Measurements from ENCODE around the gene CHD9.

The CHD9 gene

GRCh38 chr16:53093162-53093744, 38.5 kb downstream of the CHD9 start:
- no peak for DNase-seq (ENCODE audit: low read depth in 1 of 2, low spot score in 1 of 2)

DNA sequence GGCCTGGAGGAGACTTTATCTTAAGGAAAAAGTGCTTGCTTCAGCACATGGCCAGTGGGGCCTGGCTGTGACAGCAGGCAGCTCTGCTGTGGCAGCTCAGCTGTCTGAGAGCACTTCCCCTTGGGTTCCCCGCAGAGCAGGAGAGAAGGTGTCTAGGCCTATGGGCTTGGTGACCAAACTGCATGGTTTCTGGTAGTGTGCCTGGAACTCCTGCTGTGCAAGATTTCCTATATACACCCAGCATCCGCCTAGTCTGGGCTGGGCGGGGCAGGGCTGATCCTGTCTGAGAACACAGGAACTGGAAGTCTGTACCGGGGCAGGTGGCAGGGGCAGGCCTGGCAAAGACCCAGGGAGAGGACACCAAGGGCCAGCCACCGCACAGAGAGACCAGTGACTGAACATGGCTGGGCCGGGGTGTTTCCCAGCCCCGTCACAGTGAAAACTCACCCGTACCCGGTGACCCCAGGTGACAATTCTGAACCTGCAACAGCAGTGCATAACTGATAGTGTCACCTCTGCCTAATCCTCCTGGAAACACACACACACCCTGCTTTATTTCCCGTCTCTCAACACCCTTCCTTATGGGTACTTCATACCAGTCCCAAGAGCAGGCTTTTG, 39.3 kb downstream of the CHD9 start:
- DNase-seq (ENCODE audit: low read depth in 1 of 2, low spot score in 1 of 2) = peak in 1 of 2 donors; percentile 5

DNA sequence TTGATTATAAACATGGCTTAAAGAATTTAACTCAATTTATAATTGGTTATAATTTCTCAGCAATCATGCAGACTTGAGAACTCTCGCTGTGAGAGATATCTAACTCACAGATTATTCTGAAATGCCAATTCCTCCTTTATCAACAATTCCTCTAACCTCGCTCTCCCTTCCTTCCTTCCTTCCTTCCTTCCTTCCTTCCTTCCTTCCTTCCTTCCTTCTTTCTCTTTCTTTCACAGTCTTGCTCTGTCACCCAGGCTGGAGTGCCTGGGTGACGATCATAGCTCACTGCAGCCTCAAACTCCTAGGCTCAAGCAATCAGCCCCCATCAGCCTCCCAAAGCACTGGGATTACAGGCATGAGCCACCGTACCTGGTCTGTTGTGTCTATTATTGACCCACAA, 42.4 kb downstream of the CHD9 start:
- no peak for DNase-seq (ENCODE audit: low read depth in 1 of 2, low spot score in 1 of 2)

DNA sequence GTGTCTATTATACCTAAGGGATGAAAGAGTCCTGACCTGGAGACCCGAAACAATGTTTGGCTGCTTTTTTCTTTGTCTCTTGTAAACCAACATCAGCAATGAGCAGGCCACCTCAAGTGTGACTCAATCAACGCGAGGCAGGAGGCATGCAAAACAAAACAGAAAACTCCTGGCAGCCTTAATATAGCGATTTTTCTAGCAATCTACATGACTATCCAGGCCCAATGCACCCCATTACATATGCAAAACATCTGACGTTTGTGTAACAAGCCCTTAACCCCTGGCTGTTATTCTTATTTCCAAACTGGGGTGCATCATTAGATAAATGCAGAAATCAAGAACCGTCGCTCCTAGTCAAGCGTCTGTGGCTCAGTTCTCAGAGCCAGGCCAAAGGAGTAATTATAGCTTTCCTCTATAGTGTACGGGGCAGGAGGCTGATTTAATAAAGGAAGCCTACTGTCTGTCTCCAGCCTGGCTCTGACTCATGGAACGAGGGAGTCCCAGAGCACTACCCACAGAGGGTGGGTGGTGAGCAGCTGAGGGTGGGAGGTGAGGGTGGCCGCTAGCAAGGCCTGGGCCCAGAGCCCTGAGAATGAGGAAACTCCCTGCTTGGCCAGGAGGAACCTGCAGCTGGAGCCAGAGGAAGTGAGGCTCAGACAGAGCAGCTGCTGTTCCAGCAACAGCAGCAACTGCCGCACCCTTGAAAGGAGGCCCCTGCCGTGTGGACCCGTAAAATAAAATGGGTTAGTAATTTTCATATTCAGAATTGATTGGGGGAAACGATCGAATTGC, 43.9 kb downstream of the CHD9 start:
- peak in 1 of 2 donors; percentile 20 for DNase-seq (ENCODE audit: low read depth in 1 of 2, low spot score in 1 of 2)

DNA sequence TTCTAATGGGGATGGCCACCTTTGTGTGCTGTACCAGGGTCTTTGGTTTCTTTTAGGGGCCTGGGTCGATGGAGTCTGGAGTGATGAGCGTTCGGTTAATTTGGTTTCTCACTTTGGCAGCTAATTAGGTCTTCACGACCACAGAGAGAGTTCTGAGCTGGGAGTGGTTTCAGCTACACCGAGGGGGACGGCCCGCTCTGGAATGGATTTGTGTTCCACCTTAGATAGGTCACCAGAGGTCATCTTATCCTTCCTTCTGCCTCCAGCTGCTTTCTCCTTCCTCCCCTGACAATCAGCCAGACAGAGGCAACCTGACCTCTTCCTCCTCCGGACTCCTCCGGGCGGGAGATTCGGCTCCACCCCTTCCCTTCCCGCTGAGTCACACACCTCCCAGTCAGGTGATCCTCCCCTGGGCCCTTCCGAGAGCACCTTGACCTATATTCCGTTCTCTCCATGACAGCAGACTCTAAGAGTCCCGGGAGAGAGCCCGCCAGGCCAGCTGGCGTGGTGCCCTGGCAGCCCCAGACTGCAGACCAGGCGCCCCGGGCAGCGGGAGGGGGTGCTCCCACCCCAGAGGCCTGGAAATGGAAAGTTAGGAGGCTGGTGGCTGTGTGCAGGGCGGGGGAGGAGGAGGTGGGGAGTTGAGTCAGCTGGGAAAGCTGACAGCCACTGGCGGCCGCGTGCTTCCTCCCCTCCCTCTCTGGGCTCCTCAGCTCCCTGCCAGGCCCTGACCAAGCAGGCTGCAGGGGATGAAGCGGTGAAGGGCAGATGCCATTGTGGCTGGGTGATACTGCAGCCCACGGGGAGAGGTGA, 44.7 kb downstream of the CHD9 start:
- DNase-seq (ENCODE audit: low read depth in 1 of 2, low spot score in 1 of 2) = peak; percentile 12 to 31

DNA sequence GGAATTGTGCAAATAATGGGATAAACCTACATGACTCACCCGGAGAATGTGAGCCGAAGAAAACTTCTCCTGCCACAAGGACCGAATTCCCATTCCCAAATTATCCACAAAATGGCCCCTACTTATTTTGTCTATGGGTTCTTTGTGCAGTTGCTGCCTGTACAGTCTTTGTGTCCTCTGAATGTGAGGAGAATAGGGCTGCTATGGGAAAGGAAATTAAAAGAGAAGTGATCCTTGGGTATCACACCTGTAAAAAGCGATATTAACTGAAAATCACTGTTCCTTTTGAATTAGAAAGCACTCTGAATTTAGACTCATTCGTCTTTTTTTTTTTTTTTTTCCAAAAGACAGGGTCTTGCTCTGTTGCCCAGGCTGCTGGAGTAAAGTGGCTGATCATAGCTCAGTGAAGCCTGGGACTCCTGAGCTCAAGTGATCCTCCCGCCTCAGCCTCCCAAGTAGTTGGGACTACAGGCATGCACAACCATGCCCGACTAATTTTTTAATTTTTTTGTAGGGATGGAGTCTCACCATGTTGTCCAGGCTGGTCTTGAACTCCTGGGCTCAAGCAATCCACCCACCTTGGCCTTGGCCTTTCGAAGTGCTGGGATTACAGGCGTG, 45.4 kb downstream of the CHD9 start:
- DNase-seq (ENCODE audit: low read depth in 1 of 2, low spot score in 1 of 2) = no peak

GRCh38 chr16:53100889-53101288, 46.1 kb downstream of the CHD9 start:
- DNase-seq (ENCODE audit: low read depth in 1 of 2, low spot score in 1 of 2) = no peak

DNA sequence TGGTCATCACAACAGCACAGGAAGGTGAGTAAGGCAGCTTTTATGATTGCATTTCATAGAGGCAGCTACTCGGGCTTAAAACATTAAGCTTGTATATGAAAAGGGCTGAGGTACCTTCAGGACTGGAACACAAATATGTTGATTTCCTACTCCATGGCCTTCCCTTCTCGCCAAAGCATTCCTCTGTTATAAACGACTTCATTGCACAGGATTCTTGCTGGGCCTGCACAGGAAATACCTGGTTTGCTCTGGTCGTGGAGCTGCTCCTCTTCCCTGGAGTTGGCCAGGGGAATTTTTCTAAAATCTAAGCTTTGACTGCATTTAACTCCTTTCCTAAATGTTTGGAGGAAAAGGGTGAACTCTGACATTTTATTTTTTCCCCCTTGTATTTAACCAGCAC, 49.0 kb downstream of the CHD9 start:
- DNase-seq (ENCODE audit: low read depth in 1 of 2, low spot score in 1 of 2) = no peak

DNA sequence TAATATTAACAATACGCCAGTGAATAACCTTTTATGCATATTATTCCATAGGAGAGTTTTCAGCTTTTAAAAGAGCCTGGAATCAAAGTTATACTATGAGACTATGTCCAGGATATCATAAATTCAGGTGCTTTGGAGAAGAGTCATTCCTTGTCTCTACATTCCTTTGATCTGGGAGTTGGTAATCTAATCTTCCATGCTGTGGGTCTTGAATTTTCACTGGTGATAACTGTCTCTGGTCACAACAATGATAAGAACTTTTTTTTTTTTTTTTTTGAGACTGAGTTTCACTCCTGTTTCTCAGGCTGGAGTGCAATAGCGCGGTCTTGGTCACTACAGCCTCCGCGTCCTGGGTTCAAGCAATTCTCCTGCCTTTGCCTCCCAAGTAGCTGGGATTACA, 50.8 kb downstream of the CHD9 start:
- no peak for DNase-seq (ENCODE audit: low read depth in 1 of 2, low spot score in 1 of 2)

GRCh38 chr16:53111078-53111791, 56.4 kb downstream of the CHD9 start:
- DNase-seq (ENCODE audit: low read depth in 1 of 2, low spot score in 1 of 2) = no peak

DNA sequence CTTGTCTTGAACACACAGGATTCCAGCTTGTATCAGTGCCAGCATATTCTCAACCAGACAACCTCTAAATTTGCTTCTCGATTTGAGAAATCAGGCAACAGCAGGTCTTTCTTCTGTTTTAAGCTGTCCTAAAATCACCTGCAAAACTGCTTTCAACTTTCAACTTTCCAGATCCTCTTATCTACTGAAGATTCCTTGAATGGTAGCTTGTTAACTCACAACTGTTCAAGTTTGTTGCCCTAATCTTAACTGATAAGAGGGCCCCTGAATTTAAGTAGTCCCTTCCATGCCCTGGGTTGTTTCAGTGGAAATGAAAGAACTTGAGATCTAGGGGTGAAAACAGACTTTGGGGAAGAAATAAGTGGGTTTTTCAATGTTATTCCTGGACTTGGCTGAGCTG, 57.2 kb downstream of the CHD9 start:
- DNase-seq (ENCODE audit: low read depth in 1 of 2, low spot score in 1 of 2) = no peak

DNA sequence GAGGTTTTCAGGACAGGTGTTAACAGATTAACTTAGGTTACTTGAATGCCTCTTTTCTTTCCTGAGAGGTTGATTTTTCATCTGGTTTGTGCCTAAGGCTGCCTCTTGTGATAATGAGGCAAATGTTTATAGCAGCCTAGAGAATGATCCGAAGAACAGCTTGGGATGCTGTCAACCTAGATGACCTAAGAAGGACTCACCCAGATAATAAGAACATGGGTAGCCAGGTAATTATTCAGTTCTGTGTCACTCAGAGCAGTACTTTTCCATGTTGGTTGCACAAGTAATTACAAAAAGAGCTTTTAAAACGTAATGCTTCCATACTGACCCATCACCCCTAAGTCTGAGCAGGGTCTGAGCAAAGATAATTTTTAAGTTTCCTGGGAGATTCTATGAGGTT, 60.3 kb downstream of the CHD9 start:
- DNase-seq (ENCODE audit: low read depth in 1 of 2, low spot score in 1 of 2) = no peak

DNA sequence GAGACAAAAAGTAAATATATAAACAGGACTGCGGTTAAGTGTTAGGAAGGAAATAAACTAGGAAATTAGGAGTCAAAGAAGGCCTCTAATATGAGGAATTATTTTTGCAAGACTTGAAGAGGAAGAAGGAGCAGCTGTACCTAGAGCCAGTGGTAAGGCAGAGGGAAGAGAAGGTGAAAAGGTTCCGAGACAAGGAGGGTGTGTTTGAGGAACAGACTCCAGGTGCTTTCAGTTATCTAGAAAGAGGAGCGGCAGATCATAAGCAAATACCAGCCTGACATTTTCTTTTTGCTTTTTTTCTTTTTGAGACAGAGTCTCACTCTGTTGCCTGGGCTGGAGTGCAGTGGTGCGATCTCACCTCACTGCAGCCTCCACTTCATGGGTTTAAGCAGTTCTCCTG, 61.0 kb downstream of the CHD9 start:
- DNase-seq (ENCODE audit: low read depth in 1 of 2, low spot score in 1 of 2) = no peak

DNA sequence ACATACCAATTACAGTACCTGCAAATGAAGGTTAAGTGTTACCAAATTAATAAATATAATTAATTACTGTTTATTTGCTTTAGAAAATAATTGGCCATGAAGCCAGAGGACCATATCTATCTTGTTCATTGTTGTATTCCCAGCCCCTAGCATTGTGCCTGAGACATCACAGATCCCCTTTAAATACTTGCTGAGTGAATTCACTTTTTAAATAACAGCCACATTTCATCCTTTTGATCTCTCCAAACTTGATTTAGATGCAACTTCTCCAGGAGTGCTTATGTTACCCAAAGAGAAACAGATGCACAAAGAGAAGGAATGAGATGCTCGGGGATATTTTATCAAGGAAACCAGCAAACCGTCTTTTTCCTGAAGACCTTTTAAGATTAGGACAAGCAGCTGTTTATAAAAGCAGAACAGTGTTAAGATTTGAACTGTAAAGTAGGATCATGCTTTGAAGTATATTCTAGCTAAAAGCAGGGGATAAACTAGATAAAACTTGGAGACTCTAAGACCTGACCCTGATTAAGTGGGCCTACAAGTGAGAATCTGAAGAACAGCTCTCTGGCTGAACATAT, 66.3 kb downstream of the CHD9 start:
- DNase-seq (ENCODE audit: low read depth in 1 of 2, low spot score in 1 of 2) = no peak

DNA sequence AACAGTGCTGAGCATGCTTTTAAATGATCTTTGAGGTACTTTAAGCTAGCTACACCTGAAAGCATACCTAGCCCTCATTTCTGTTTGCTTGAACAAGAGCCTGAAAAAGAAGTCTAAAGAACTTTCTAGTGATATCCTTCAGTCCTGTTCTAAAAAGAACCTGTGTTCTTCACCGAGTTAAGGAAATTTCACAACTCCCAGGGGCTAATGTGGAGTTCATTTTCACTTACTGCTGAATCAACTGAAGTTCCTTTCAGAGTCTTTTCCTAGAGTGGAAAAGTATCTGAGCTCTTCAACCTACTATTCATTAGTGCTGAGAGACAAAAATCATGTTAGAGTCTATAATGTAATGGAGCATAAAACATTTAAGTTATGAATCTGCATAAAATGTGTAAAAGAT, 66.9 kb downstream of the CHD9 start:
- no peak for DNase-seq (ENCODE audit: low read depth in 1 of 2, low spot score in 1 of 2)

DNA sequence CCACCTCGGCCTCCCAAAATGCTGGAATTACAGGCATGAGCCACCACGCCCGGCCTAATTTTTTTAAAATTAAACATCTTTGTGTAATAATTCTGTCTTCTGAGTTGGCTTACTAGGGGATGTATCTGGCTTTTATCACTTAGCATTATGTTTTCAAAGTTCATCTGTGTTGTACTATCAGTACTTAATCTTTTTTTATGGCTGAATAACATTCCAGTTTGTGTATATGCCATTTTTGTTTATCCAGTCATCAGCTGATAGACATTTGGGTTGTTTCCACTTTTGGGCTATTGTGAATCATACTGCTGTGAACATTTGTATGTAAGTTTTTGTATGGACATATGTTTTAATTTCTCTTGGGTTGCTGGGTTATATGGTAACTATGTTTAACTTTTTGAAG, 69.0 kb downstream of the CHD9 start:
- DNase-seq (ENCODE audit: low read depth in 1 of 2, low spot score in 1 of 2) = no peak

DNA sequence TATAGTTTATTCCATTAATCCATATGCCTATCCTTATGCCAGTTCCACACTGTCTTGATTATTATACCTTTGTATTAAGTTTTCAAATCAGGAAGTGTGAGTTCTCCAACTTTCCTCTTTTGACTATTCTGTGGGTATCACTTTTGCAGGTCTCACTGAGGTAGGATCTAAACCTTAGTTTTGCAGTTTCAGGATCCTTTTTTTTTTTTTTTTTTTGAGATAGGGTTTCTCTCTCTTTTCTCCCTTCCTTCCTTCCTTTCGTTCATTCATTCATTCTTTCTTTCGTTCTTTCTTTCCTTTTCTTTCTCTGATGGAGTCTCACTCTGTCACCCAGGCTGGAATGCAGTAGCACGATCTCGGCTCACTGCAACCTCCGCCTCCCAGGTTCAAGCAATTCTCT, 71.6 kb downstream of the CHD9 start:
- DNase-seq (ENCODE audit: low read depth in 1 of 2, low spot score in 1 of 2) = no peak

GRCh38 chr16:53129281-53130158, 74.7 kb downstream of the CHD9 start:
- no peak for DNase-seq (ENCODE audit: low read depth in 1 of 2, low spot score in 1 of 2)

Data from activated T-helper 1 cell treated with anti-CD3 and anti-CD28 coated beads, Interleukin-2, amount 50 U/mL, for 16 hours (primary cell).